Keratinocyte (primary cell): ENCODE measurements around the gene MEF2B. TPM values are rescaled to one million over a fixed set of nuclear protein-coding genes. Genes with fewer than 3 reads are reported as not detected.

ENCODE experiments used
- DNase-seq: peaks from one replicate; pipeline ENCODE4 v3.0.0-alpha.2; 2011; ENCODE audit warnings: low read depth, missing footprints, low spot score
- FAIRE-seq: peaks from 2 replicates; lab custom pipeline; 2011; peaks lifted over from hg19 to GRCh38; lab: Jason Lieb, UNC
- H2AFZ ChIP-seq: 2 replicates; pipeline ENCODE4 v1.6.0; 2012; ENCODE audit warnings: low read length, control low read depth, inconsistent platforms; ENCODE audit not compliant: control insufficient read depth
- H3K27ac ChIP-seq: 2 replicates; pipeline ENCODE4 v1.5.1; 2011; ENCODE audit warnings: low read length; ENCODE audit not compliant: control insufficient read depth, insufficient read depth
- H3K27me3 ChIP-seq: 3 replicates; pipeline ENCODE4 v1.6.0; 2011; ENCODE audit warnings: low read length; ENCODE audit not compliant: control insufficient read depth, insufficient read depth; ENCODE audit errors: extremely low read depth
- H3K36me3 ChIP-seq, 2 experiments: 2 replicates in 1 of 2; 3 replicates in 1 of 2; pipeline ENCODE4 v1.5.1; 2011; ENCODE audit warnings: low read length in 2 of 2, mild to moderate bottlenecking in 1 of 2; ENCODE audit not compliant: control insufficient read depth in 2 of 2, insufficient read depth in 2 of 2; ENCODE audit errors: extremely low read depth in 1 of 2
- H3K4me1 ChIP-seq: 3 replicates; pipeline ENCODE4 v1.5.1; 2011; ENCODE audit warnings: low read length; ENCODE audit not compliant: control insufficient read depth, insufficient read depth; ENCODE audit errors: extremely low read depth
- H3K4me2 ChIP-seq: 3 replicates; pipeline ENCODE4 v1.6.0; 2011; ENCODE audit warnings: low read depth, low read length; ENCODE audit not compliant: control insufficient read depth, insufficient read depth; ENCODE audit errors: extremely low read depth
- H3K4me3 ChIP-seq, 3 experiments: fragments of 200-600 bp in 1 of 3; sonication (generic) in 1 of 3; 2 replicates in 2 of 3; 3 replicates in 1 of 3; pipeline ENCODE4 v1.5.1; 2011 to 2016; ENCODE audit warnings: low read length in 3 of 3, mild to moderate bottlenecking in 3 of 3, control low read depth in 2 of 3, inconsistent platforms in 1 of 3, low read depth in 1 of 3, mixed read lengths in 1 of 3, mixed run types in 1 of 3, moderate library complexity in 1 of 3; ENCODE audit not compliant: control insufficient read depth in 2 of 3, insufficient read depth in 2 of 3; ENCODE audit errors: extremely low read depth in 1 of 3
- H3K79me2 ChIP-seq: 2 replicates; pipeline ENCODE4 v1.6.0; 2012; ENCODE audit warnings: low read length; ENCODE audit not compliant: control insufficient read depth, insufficient read depth
- H3K9ac ChIP-seq: 3 replicates; pipeline ENCODE4 v1.6.0; 2011; ENCODE audit warnings: low read length; ENCODE audit not compliant: control insufficient read depth, insufficient read depth; ENCODE audit errors: extremely low read depth
- H3K9me1 ChIP-seq: 3 replicates; pipeline ENCODE4 v1.6.0; 2011; ENCODE audit warnings: low read length; ENCODE audit not compliant: control insufficient read depth, insufficient read depth; ENCODE audit errors: extremely low read depth
- H3K9me3 ChIP-seq: 2 replicates; pipeline ENCODE4 v1.5.1; 2012; ENCODE audit warnings: low read depth, low read length; ENCODE audit not compliant: control insufficient read depth
- H4K20me1 ChIP-seq: 3 replicates; pipeline ENCODE4 v1.6.0; 2011; ENCODE audit warnings: low read length; ENCODE audit not compliant: control insufficient read depth, insufficient read depth; ENCODE audit errors: extremely low read depth
- EZH2 ChIP-seq: IDR thresholded peaks from one replicate; pipeline ENCODE4 v1.6.1; 2012; ENCODE audit warnings: inconsistent platforms, mild to moderate bottlenecking, low read length, moderate library complexity
- dilution Hi-C: fragments of 300-500 bp; cut with MboI; formaldehyde crosslinking; loops from one replicate; pipeline ENCODE4 v1.7.0; 2020; ENCODE audit warnings: low sequenced_read_pairs; ENCODE audit not compliant: extremely low pct_ligation_motif_present
- polyA plus RNA-seq, 5 experiments: library from polyadenylated mRNA; depleted of rRNA in 3 of 5; stranded (reverse) in 3 of 5; stranded (forward) in 1 of 5; unstranded in 1 of 5; fragments of >200 nt; gene quantifications; 1 replicate in 1 of 5; 2 replicates in 3 of 5; 3 replicates in 1 of 5; pipeline versions ENCODE4 v1.2.1 to v1.2.3, GENCODE V29; 2011 to 2012; ENCODE audit warnings: missing spikeins in 2 of 5, low read depth in 1 of 5, low replicate concordance in 1 of 5
- TF ChIP-seq, protein P1 (sequence below), 3 experiments: IDR thresholded peaks in 1 of 3; conservative IDR thresholded peaks in 1 of 3; optimal IDR thresholded peaks in 1 of 3; 2 replicates in 2 of 3; 3 replicates in 1 of 3; pipeline versions ENCODE3 to v1.5.1; 2011; ENCODE audit warnings: low read length in 3 of 3, mild to moderate bottlenecking in 3 of 3, moderate library complexity in 2 of 3, control low read depth in 1 of 3, inconsistent platforms in 1 of 3; ENCODE audit not compliant: insufficient read depth in 2 of 3; ENCODE audit errors: extremely low read depth in 1 of 3

Gene MEF2B
- polyA plus RNA-seq, 1 donor (not counting 4 experiments of a cell fraction or from before 2014, with no cell fraction given): 0.05 TPM

DNA sequence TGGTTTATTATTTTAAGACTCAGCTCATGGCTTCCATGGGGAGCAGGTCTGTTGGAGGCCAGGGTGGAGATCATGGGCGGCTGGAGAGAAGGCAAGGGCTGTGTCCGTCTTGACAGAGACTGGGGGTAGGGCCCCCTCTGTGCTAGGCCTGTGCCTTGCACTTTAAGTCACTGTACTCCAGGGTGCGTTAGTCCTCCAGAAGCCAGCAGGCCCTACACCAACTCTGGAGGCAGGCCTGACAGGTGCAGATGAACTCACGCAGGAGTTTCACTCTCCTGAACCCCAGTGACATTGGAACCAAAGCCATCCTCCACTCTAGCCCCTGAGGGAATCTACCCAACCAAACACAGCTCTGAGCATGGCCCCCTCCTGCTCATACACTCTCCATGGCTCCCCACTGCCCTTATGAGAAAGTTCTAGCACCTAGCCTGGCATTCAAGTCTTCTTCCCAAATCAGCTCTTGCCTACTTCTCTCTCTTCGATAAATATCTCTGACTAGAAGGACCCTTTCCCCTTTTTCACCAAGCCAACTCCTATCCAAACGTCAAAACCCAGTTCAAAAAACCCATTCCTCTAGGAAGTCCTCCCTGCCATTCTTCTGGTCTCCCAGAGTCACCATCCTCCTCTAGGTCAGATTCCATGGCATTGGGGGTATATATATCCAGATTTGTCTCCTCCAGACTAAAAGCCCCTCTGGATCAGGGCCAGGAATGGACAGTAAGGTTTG lies 15.1 kb downstream of the MEF2B start:
- H3K27ac ChIP-seq: no peak overlapping the region
- DNase-seq (no peak), FAIRE-seq (no peak)
- H3K9me3 ChIP-seq: no peaks in the 10 kb centered on the region
- H3K27me3 ChIP-seq: no peaks in the 10 kb centered on the region
- no peak overlapping the region for H3K4me2 ChIP-seq
- TF ChIP-seq EZH2: no peak
- TF ChIP-seq, protein P1, sequence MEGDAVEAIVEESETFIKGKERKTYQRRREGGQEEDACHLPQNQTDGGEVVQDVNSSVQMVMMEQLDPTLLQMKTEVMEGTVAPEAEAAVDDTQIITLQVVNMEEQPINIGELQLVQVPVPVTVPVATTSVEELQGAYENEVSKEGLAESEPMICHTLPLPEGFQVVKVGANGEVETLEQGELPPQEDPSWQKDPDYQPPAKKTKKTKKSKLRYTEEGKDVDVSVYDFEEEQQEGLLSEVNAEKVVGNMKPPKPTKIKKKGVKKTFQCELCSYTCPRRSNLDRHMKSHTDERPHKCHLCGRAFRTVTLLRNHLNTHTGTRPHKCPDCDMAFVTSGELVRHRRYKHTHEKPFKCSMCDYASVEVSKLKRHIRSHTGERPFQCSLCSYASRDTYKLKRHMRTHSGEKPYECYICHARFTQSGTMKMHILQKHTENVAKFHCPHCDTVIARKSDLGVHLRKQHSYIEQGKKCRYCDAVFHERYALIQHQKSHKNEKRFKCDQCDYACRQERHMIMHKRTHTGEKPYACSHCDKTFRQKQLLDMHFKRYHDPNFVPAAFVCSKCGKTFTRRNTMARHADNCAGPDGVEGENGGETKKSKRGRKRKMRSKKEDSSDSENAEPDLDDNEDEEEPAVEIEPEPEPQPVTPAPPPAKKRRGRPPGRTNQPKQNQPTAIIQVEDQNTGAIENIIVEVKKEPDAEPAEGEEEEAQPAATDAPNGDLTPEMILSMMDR (optimal IDR thresholded peaks at IDR 0.05 in 1 of 3, IDR thresholded peaks at IDR 0.05 in 1 of 3, conservative IDR thresholded peaks at IDR 0.05 in 1 of 3; ENCODE audit: extremely low read depth in 1 of 3, insufficient read depth in 2 of 3, low read length in 3 of 3): no peak
- no peaks in the 10 kb centered on the region for H3K36me3 ChIP-seq
- no peaks in the 10 kb centered on the region for H4K20me1 ChIP-seq
- no peaks in the 10 kb centered on the region for H3K79me2 ChIP-seq
- dilution Hi-C loops: no loop called here
- H3K4me3 ChIP-seq: no peak overlapping the region
- no peaks in the 10 kb centered on the region for H3K4me1 ChIP-seq
- H3K9ac ChIP-seq: no peak overlapping the region
- H3K9me1 ChIP-seq: no peaks in the 10 kb centered on the region
- no peak overlapping the region for H2AFZ ChIP-seq

DNA sequence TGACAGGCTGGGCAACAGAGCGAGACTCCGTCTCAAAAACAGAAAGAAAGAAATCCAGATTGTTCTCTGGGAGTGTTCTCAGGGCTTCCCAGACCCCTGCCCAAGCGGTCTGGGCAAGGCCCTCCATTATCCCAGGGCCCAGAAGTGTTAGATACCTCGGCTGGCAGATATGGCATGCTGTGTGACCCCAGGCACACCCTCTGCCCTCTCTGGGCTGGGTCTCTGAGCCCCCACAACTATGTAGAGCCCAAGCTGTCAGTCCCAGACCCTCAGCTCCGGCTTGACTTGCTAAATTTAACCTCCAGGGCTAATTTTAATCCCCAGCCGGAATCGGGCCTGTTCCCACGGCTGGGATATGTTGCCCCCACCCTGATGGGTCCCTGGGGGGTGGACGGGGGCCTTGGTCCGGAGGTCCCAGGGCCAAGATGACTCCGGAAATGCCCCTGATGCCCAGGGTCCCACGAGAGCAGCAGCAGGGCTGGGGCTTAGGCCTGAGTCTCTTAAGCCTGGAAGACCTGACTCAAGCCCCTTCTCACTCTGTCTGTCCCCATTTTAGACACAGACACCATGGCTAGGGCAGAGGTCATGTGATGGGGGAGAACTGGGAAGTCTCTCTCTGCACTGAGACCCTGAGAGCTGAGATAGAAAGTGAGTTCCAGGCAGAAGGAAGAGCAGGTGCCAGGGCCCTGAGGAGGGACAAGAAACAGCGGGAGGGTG lies 17.2 kb downstream of the MEF2B start:
- Histone ChIP-seq H3K4me3 (no peak overlapping the region), H3K9me3 (no peaks in the 10 kb centered on the region), H3K27me3 (no peaks in the 10 kb centered on the region), H3K4me1 (no peaks in the 10 kb centered on the region), H3K9ac (no peak overlapping the region), H3K36me3 (no peaks in the 10 kb centered on the region), H3K9me1 (no peaks in the 10 kb centered on the region), H3K79me2 (no peaks in the 10 kb centered on the region), H4K20me1 (no peaks in the 10 kb centered on the region), H3K27ac (no peak overlapping the region), H2AFZ (no peak overlapping the region), H3K4me2 (no peak overlapping the region)
- no peak for DNase-seq
- no peak for TF ChIP-seq EZH2
- TF ChIP-seq, protein P1 (optimal IDR thresholded peaks at IDR 0.05 in 1 of 3, IDR thresholded peaks at IDR 0.05 in 1 of 3, conservative IDR thresholded peaks at IDR 0.05 in 1 of 3; ENCODE audit: extremely low read depth in 1 of 3, insufficient read depth in 2 of 3, low read length in 3 of 3): no peak
- dilution Hi-C loops: no loop called here
- no peak for FAIRE-seq
